ENCODE results near the gene CROCC2. TPM values are rescaled to one million over a fixed set of nuclear protein-coding genes. Genes with fewer than 3 reads are reported as not detected.

Gene CROCC2
- total RNA-seq, 1 donor from 2014 or later: 0.49 TPM

GRCh38 chr2:240896394-240896793, 9.7 kb upstream of the CROCC2 start:
- intact Hi-C loops (cut with DNase I): no loop called here
- Histone ChIP-seq H3K9me3 (no peaks in the 10 kb centered on the region), H3K36me3 (no peaks in the 10 kb centered on the region), H3K4me3 (peak overlapping the region in 1 of 2 donors; percentile 16), H3K4me1 (peaks cover 47% of the 10 kb centered on the region), H3K27ac (no peak overlapping the region), H3K27me3 (no peaks in the 10 kb centered on the region)
- DNase-seq (ENCODE audit: extremely low spot score in 2 of 2): no peak
- no peak for TF ChIP-seq POLR2A (IDR thresholded peaks at IDR 0.05)
- TF ChIP-seq, protein P1, sequence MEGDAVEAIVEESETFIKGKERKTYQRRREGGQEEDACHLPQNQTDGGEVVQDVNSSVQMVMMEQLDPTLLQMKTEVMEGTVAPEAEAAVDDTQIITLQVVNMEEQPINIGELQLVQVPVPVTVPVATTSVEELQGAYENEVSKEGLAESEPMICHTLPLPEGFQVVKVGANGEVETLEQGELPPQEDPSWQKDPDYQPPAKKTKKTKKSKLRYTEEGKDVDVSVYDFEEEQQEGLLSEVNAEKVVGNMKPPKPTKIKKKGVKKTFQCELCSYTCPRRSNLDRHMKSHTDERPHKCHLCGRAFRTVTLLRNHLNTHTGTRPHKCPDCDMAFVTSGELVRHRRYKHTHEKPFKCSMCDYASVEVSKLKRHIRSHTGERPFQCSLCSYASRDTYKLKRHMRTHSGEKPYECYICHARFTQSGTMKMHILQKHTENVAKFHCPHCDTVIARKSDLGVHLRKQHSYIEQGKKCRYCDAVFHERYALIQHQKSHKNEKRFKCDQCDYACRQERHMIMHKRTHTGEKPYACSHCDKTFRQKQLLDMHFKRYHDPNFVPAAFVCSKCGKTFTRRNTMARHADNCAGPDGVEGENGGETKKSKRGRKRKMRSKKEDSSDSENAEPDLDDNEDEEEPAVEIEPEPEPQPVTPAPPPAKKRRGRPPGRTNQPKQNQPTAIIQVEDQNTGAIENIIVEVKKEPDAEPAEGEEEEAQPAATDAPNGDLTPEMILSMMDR (IDR thresholded peaks at IDR 0.05): no peak
- TF ChIP-seq POLR2AphosphoS5 (IDR thresholded peaks at IDR 0.05; ENCODE audit: insufficient read depth in 1 of 2, low read depth in 1 of 2): no peak

DNA sequence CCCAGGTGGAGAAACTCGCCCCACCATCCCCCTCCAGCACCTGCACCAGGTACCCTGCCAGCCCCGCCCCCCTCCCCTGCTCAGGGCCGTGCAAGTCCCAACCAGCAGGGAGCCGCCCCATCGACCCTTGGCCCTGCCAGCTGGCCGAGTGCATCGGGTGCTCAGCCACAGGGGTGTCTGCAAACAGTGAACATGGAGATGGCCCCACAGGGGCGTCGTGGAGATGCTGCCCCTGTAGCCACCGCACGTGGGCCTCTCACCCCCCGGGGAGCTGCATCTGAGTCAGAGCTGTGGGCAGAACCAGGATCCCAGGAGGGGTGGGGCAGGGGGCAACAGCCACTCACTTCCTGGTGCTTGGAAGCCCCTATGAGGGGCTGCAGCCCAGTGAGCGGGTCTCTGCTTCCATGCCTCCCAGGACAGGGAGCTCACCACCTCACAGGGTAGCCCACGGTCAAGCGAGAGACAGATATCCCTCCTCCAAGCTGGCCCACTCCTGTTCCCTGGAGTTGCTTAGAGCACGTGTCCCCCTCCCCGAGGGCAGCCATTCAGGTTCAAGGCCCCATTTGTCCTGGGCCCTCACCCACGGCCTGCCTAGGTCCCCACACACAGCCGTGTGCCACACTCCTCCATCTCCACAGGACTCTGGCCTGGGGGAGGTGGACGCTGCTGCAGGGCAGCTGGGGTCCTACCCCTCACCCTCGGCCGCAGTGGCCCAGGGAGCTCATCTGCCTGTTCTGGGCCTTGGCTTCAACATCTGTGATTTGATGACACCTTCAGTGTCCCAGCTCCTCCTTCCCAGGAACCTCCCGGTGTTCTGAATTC, 9.1 kb upstream of the CROCC2 start:
- H3K27ac ChIP-seq: peak overlapping the region; percentile 54
- no peak for DNase-seq (ENCODE audit: extremely low spot score in 2 of 2)
- no peaks in the 10 kb centered on the region for H3K36me3 ChIP-seq
- intact Hi-C loops (cut with DNase I): no loop called here
- peaks cover 47% of the 10 kb centered on the region for H3K4me1 ChIP-seq
- H3K9me3 ChIP-seq: no peaks in the 10 kb centered on the region
- no peak overlapping the region for H3K4me3 ChIP-seq
- TF ChIP-seq, protein P1 (IDR thresholded peaks at IDR 0.05): no peak
- TF ChIP-seq POLR2A (IDR thresholded peaks at IDR 0.05) (no peak), POLR2AphosphoS5 (IDR thresholded peaks at IDR 0.05; ENCODE audit: insufficient read depth in 1 of 2, low read depth in 1 of 2) (no peak)
- H3K27me3 ChIP-seq: no peaks in the 10 kb centered on the region

GRCh38 chr2:240898108-240898730, 7.9 kb upstream of the CROCC2 start:
- peaks cover 42% of the 10 kb centered on the region for H3K4me1 ChIP-seq
- H3K27me3 ChIP-seq: no peaks in the 10 kb centered on the region
- peak; percentile 37 to 44 for TF ChIP-seq POLR2AphosphoS5 (IDR thresholded peaks at IDR 0.05; ENCODE audit: insufficient read depth in 1 of 2, low read depth in 1 of 2)
- TF ChIP-seq, protein P1 (IDR thresholded peaks at IDR 0.05): no peak
- H3K36me3 ChIP-seq: no peaks in the 10 kb centered on the region
- H3K9me3 ChIP-seq: no peaks in the 10 kb centered on the region
- intact Hi-C loops (cut with DNase I): no loop called here
- H3K4me3 ChIP-seq: no peak overlapping the region
- peak overlapping the region; percentile 54 for H3K27ac ChIP-seq
- no peak for DNase-seq (ENCODE audit: extremely low spot score in 2 of 2)

GRCh38 chr2:240898731-240899467, 7.2 kb upstream of the CROCC2 start:
- DNase-seq (ENCODE audit: extremely low spot score in 2 of 2): no peak
- H3K27ac ChIP-seq: peak overlapping the region; percentile 54
- no peak for TF ChIP-seq POLR2A (IDR thresholded peaks at IDR 0.05)
- TF ChIP-seq POLR2AphosphoS5 (IDR thresholded peaks at IDR 0.05; ENCODE audit: insufficient read depth in 1 of 2, low read depth in 1 of 2): no peak
- TF ChIP-seq, protein P1 (IDR thresholded peaks at IDR 0.05): no peak
- intact Hi-C loops (cut with DNase I): no loop called here
- no peaks in the 10 kb centered on the region for H3K27me3 ChIP-seq
- H3K4me3 ChIP-seq: no peak overlapping the region
- peaks cover 35% of the 10 kb centered on the region for H3K4me1 ChIP-seq
- no peaks in the 10 kb centered on the region for H3K9me3 ChIP-seq
- no peaks in the 10 kb centered on the region for H3K36me3 ChIP-seq
